Immature natural killer cell (primary cell): ENCODE results near the gene IL1RAP. TPM values are rescaled to one million over a fixed set of nuclear protein-coding genes. Genes with fewer than 3 reads are reported as not detected.

ENCODE experiments used
- DNase-seq, 3 donors: peaks; one replicate each; pipeline ENCODE4 v3.0.0; 2022; ENCODE audit warnings: mixed read lengths in 1 of 3
- H3K27ac Mint-ChIP-seq, 6 donors: one replicate each; pipeline ENCODE4 v1.8.0; 2020; ENCODE audit warnings: mixed read lengths in 6 of 6, mild to moderate bottlenecking in 5 of 6, inconsistent platforms in 4 of 6, moderate library complexity in 3 of 6
- H3K27me3 Mint-ChIP-seq, 3 donors: one replicate each; pipeline ENCODE4 v1.8.0; 2020 to 2021; ENCODE audit warnings: low read depth in 3 of 3, mild to moderate bottlenecking in 3 of 3, mixed read lengths in 3 of 3, moderate library complexity in 3 of 3, inconsistent platforms in 1 of 3
- H3K36me3 Mint-ChIP-seq, 3 donors: one replicate each; pipeline ENCODE4 v1.8.0; 2020; ENCODE audit warnings: mixed read lengths in 3 of 3, inconsistent platforms in 2 of 3, mild to moderate bottlenecking in 2 of 3
- H3K4me1 Mint-ChIP-seq, 2 donors: one replicate each; pipeline ENCODE4 v1.8.0; 2020; ENCODE audit warnings: inconsistent platforms in 2 of 2, mild to moderate bottlenecking in 2 of 2, mixed read lengths in 2 of 2, moderate library complexity in 1 of 2
- H3K4me3 Mint-ChIP-seq, 5 donors: one replicate each; pipeline ENCODE4 v1.8.0; 2020; ENCODE audit warnings: mild to moderate bottlenecking in 5 of 5, mixed read lengths in 5 of 5, inconsistent platforms in 3 of 5, moderate library complexity in 3 of 5
- H3K9me3 Mint-ChIP-seq, 6 donors: one replicate each; pipeline ENCODE4 v1.8.0; 2020; ENCODE audit warnings: mild to moderate bottlenecking in 6 of 6, mixed read lengths in 6 of 6, inconsistent platforms in 4 of 6, moderate library complexity in 3 of 6
- polyA plus RNA-seq, 3 donors: library from polyadenylated mRNA; unstranded; fragments of 300-500 nt; fragmentation: Illumina TruSeq; gene quantifications; one replicate each; pipeline ENCODE4 v1.2.3, GENCODE V29; 2021

The IL1RAP gene
- polyA plus RNA-seq, 3 donors from 2014 or later: 2.0 to 5.6 (median 2.4) TPM

DNA sequence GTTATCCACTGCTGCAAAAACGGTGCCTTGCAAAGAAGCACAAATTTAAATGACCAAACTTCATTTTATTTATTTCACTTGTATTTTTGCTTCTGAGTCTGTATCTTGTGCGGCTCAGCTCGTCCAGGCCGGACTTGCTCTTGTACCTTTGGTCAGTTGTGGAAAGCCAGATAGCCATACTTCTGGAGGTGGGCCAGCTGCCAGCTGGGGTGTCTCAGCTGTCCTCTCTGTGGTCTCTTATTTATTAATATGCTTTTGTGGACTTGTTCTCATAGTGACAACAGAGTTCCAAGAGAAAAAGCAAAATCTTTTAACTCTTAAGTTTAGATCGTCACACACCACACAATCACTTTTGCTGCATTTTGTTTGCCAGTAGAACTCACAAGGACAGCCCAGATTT lies 87.7 kb downstream of the IL1RAP start:
- DNase-seq: no peak
- Mint-ChIP-seq H3K4me1 (peaks cover 14 to 22% of the 10 kb centered on the region in 2 donors), H3K9me3 (no peaks in the 10 kb centered on the region), H3K27me3 (peaks cover 0 to 2% (median 0%) of the 10 kb centered on the region in 3 donors), H3K4me3 (no peak overlapping the region), H3K27ac (no peak overlapping the region), H3K36me3 (peaks cover 22 to 35% (median 31%) of the 10 kb centered on the region in 3 donors)

DNA sequence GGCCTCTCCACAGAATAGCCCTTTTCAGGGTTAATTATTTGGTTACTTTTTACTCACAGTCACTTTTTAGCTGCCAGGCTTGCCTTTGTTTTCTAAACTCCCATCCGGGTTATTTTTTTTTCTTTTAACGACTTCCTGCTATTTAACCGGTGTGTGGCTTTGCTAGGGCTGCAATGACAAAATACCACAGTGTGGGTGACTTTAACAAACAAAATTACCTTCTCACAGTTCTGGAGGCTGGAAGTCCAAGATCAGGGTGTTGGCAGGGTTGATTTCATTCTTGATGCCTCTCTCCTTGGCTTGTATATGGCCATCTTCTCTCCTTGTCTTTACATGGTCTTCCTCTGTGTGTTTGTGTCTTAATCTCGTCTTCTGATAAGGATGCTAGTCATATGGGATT lies 91.5 kb downstream of the IL1RAP start:
- DNase-seq: no peak
- Mint-ChIP-seq H3K27ac (peak overlapping the region; percentile 0 to 42 (median 6)), H3K36me3 (peaks cover 39 to 51% (median 43%) of the 10 kb centered on the region in 3 donors), H3K4me3 (peak overlapping the region in 4 of 5 donors; percentile 0 to 59 (median 2)), H3K4me1 (peaks cover 14 to 23% of the 10 kb centered on the region in 2 donors), H3K27me3 (peaks cover 0 to 2% (median 1%) of the 10 kb centered on the region in 3 donors), H3K9me3 (no peaks in the 10 kb centered on the region)

DNA sequence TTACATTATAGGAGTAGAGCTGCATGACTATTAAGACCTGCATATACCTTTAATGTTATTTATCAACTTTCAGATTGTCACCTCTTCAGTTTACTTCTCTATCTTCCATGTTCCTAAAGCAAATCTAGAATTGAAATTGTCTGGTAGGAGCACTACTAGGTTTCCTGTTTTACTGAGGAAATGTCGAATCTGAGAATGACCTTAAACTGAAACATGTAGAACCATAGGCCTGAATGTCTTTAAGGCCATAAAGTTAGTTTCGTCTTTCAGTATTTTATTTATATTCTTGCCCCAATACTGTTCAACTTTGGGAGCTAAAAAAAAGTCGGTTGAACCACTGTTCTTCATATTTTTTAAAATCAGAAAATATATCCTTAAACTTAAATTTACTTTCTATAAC lies 92.7 kb downstream of the IL1RAP start:
- H3K4me1 Mint-ChIP-seq: peaks cover 14 to 23% of the 10 kb centered on the region in 2 donors
- DNase-seq: no peak
- H3K36me3 Mint-ChIP-seq: peaks cover 37 to 52% (median 52%) of the 10 kb centered on the region in 3 donors
- no peak overlapping the region for H3K4me3 Mint-ChIP-seq
- no peak overlapping the region for H3K27ac Mint-ChIP-seq
- peaks cover under 1 to 2% (median 1%) of the 10 kb centered on the region in 3 donors for H3K27me3 Mint-ChIP-seq
- H3K9me3 Mint-ChIP-seq: no peaks in the 10 kb centered on the region

DNA sequence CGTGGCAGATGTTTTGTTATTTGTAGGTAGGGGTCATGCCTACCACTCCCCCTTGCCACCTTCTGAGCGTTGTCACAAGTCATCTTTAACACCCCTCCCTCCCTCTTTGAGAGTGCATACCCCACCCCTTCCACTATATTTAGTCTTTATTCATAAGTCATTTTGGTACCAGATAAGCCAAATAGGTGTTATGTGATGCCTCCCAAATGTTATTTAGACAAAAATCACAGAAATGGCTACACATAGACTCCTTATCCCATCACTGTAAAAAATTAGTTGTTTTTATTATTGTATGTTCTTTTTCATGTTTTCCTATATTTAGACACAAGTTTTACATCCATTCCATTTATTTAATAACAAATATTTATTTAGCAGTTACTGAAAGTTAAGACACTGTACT lies 93.1 kb downstream of the IL1RAP start:
- H3K36me3 Mint-ChIP-seq: peaks cover 37 to 54% (median 49%) of the 10 kb centered on the region in 3 donors
- no peak for DNase-seq
- no peaks in the 10 kb centered on the region for H3K9me3 Mint-ChIP-seq
- H3K27ac Mint-ChIP-seq: no peak overlapping the region
- H3K27me3 Mint-ChIP-seq: peaks cover 0 to 2% (median 1%) of the 10 kb centered on the region in 3 donors
- H3K4me1 Mint-ChIP-seq: peaks cover 14 to 23% of the 10 kb centered on the region in 2 donors
- no peak overlapping the region for H3K4me3 Mint-ChIP-seq

DNA sequence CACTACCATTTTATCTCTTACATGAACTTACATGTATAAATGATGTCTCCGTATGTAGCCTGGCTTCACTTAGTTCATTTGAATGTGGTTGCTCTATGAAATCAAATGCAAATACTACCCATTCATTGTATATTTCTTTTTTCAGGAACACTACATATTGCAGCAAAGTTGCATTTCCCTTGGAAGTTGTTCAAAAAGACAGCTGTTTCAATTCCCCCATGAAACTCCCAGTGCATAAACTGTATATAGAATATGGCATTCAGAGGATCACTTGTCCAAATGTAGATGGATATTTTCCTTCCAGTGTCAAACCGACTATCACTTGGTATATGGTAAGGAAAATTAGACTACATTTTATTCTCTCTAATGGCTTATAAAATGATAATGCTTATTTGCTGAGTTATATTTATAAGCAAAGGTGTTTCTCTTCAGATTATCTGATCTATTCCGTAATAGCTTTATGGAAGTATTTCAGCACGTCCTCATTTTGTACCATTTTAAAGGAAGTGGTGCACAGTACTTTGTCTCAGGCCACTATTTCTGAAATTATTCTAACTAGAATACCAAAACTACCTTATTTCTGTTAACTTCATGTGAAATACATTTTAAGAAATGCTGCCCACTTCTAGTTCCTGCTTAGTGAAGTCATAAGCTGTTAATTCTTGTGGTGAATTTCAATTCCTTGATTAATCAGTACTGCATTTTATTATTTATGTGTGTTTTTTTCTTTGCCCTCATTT lies 95.1 kb downstream of the IL1RAP start:
- Mint-ChIP-seq H3K4me3 (no peak overlapping the region), H3K36me3 (peaks cover 34 to 60% (median 47%) of the 10 kb centered on the region in 3 donors), H3K9me3 (no peaks in the 10 kb centered on the region), H3K27ac (no peak overlapping the region), H3K4me1 (peaks cover 14 to 23% of the 10 kb centered on the region in 2 donors), H3K27me3 (peaks cover 0 to 2% (median 1%) of the 10 kb centered on the region in 3 donors)
- no peak for DNase-seq

DNA sequence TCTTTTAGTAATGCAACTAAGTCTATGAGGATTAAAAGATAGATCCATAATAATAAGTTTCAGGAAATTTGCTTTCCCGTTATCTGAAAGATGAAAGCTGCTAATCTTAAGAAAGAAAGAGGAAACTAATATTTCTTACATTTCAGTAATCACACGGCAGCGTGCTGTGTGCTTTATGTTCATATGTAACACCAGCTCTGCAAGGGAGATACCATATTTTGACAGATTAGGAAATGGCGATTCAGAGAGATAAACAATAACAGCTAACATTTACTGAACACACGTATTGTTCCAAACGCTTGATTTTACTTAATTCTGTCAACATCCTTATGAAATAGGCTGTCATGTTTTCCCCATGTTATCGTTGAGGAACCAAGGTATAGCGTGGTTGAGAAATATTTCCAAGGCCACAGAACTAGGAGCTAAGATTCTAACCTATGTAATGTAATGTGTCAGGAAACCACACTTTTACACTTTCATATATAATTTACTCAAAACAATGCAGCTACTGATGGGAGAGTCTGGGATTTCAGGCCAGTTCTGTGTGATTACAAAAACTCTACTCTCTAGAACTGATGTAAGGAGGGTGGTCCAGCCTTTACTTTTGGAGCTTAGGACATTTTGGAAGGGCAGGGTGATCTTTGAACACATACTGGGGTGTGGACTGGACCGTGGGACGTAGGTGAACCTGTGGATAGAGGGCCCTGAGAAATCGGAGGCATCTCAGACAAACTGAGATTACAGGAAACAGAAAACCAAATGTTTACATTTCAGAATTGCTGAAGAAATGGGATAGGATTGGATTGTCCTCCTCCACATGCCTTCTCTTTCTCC lies 100.6 kb downstream of the IL1RAP start:
- Mint-ChIP-seq H3K27me3 (peaks cover 0 to 2% (median 1%) of the 10 kb centered on the region in 3 donors), H3K9me3 (no peaks in the 10 kb centered on the region), H3K27ac (no peak overlapping the region), H3K4me3 (no peak overlapping the region), H3K36me3 (peaks cover 9 to 35% (median 20%) of the 10 kb centered on the region in 3 donors), H3K4me1 (peaks cover 1 to 21% of the 10 kb centered on the region in 2 donors)
- no peak for DNase-seq

DNA sequence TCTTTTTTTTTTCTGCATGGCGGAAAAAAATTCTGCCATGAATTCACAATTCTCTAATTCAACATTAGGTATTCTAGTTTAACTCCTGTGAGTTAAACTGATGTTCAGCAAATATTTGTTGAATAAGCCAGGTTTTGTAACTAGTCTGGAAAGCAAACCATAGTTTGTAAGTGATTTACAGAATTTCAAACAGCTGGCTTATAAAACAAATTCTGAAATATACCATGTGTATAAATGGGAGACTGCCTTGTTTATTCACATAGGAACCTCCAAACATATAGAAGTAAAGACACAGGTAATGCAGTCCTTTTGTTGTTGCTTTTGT lies 101.1 kb downstream of the IL1RAP start:
- DNase-seq: no peak
- Mint-ChIP-seq H3K27me3 (peaks cover 0 to 2% (median 1%) of the 10 kb centered on the region in 3 donors), H3K36me3 (peaks cover 4 to 30% (median 14%) of the 10 kb centered on the region in 3 donors), H3K4me1 (peaks cover 1 to 21% of the 10 kb centered on the region in 2 donors), H3K27ac (no peak overlapping the region), H3K4me3 (no peak overlapping the region), H3K9me3 (no peaks in the 10 kb centered on the region)

DNA sequence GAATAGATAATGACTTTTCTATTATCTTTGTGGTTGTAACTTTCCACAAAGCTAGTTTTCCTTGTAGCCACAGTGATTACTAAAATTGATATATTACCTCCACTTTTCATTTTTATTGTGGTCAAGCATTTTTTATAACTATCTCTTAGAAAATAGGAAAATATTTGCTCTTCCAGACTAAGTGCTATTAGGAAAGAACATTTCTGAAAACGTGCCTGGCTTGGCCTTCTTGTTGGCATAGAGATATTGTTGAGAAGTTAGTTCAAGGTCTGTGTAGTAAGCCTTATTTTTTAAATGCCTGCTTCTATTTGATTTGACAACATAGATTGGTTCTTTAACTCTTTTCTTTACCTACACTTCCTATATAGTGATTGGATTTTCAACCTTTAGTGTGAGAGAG lies 101.7 kb downstream of the IL1RAP start:
- peaks cover 1 to 21% of the 10 kb centered on the region in 2 donors for H3K4me1 Mint-ChIP-seq
- no peaks in the 10 kb centered on the region for H3K9me3 Mint-ChIP-seq
- H3K4me3 Mint-ChIP-seq: no peak overlapping the region
- no peak for DNase-seq
- peaks cover 0 to 2% (median 0%) of the 10 kb centered on the region in 3 donors for H3K27me3 Mint-ChIP-seq
- H3K36me3 Mint-ChIP-seq: peaks cover 4 to 30% (median 14%) of the 10 kb centered on the region in 3 donors
- no peak overlapping the region for H3K27ac Mint-ChIP-seq

DNA sequence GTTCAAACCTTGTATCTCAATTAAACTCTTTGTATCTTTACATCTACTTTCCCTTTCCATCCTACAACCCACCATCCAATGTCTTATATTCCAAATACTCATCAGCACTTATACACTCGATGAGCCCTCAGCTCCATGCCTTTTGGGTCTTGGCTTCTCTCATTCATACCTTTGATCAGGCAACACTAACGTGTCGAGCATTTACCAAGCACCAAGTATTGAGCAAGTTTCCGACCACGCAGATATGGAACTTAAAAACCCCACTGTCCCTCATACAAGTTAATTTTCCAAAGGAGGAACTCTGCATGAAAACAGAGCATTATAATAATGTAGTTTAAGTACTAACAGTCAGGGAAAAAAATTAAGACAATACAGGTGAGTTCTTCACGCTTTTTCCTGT lies 102.8 kb downstream of the IL1RAP start:
- Mint-ChIP-seq H3K9me3 (no peaks in the 10 kb centered on the region), H3K4me1 (peaks cover 1 to 21% of the 10 kb centered on the region in 2 donors), H3K4me3 (no peak overlapping the region), H3K27me3 (no peaks in the 10 kb centered on the region), H3K36me3 (peaks cover 4 to 21% (median 11%) of the 10 kb centered on the region in 3 donors), H3K27ac (no peak overlapping the region)
- DNase-seq: no peak

DNA sequence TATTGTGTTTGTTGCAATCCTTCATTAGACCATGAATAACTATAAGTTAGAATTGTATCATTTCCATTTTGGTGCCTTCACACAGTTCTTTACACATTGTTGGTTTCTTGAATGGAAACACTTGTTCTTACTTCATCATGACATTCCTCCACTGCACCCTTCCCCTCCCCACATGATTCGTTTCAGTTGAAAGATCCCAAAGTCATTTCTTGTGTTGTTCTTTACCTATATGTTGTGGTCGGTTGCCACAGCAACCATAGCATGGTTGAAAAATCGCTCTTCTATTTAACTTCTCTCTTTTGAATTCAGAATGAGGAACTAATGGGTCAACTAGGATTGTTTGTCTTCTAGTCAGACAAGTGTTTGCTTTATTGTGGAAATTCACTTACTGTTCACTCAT lies 103.3 kb downstream of the IL1RAP start:
- peak in 1 of 3 donors; percentile 2 for DNase-seq

DNA sequence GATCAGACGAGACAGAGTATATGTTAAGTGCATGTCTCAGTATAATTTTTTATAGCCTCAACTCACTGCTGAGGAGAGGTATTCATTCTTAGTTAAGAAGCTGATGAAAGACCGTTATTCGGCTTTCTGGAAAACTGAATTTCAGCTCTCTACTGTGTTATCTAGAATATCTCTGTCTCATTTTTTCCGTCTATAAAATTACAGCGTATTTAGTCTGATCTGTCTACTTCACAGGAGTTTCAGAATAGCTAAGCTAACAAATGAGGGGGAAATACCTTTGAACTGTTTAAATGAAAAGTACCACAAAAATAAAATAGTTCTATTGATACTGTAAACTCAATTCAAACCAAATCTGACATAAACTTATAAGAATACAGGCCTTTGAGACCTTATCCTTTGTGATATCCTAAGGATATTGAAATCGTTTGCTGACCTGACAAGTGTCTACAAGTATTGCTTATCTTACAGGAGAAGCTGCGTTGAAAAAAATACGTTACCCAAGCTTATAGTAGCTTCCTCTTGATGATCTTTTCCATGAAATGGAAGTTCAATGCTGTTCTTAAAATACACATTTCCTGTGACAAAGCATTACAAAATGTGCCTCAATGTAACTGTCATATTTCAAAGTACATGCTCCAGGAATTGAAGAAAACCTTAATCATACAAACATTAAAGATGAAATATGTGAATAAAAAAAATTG lies 104.6 kb downstream of the IL1RAP start:
- DNase-seq: no peak
- H3K4me3 Mint-ChIP-seq: no peak overlapping the region
- peaks cover 5 to 25% (median 13%) of the 10 kb centered on the region in 3 donors for H3K36me3 Mint-ChIP-seq
- peak overlapping the region in 1 of 6 donors; percentile 6 for H3K27ac Mint-ChIP-seq
- no peaks in the 10 kb centered on the region for H3K27me3 Mint-ChIP-seq
- no peaks in the 10 kb centered on the region for H3K9me3 Mint-ChIP-seq
- peaks cover 1 to 21% of the 10 kb centered on the region in 2 donors for H3K4me1 Mint-ChIP-seq

More for the DNA sequence above, 103.3 kb downstream of the IL1RAP start:
- Mint-ChIP-seq H3K4me1 (peaks cover 1 to 21% of the 10 kb centered on the region in 2 donors), H3K9me3 (no peaks in the 10 kb centered on the region), H3K27me3 (no peaks in the 10 kb centered on the region), H3K36me3 (peaks cover 4 to 24% (median 11%) of the 10 kb centered on the region in 3 donors), H3K27ac (no peak overlapping the region), H3K4me3 (no peak overlapping the region)

DNA sequence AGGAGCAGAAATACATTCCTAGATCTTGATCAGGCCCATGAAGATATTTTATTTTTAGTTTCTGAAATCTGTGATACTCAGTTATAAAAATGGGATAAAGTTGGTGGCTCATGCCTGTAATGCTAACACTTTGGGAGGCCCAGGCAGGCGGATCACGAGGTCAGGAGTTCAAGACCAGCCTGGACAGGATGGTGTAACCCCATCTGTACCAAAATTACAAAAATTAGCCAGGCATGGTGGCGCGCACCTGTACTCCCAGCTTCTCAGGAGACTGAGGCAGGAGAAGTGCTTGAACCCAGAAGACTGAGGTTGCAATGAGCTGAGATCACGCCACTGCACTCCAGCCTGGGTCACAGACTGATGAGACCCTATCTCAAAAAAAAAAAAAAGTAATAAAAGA lies 105.5 kb downstream of the IL1RAP start:
- Mint-ChIP-seq H3K36me3 (peaks cover 7 to 29% (median 21%) of the 10 kb centered on the region in 3 donors), H3K27me3 (no peaks in the 10 kb centered on the region), H3K27ac (no peak overlapping the region), H3K4me1 (peaks cover 1 to 21% of the 10 kb centered on the region in 2 donors), H3K4me3 (no peak overlapping the region), H3K9me3 (no peaks in the 10 kb centered on the region)
- no peak for DNase-seq

DNA sequence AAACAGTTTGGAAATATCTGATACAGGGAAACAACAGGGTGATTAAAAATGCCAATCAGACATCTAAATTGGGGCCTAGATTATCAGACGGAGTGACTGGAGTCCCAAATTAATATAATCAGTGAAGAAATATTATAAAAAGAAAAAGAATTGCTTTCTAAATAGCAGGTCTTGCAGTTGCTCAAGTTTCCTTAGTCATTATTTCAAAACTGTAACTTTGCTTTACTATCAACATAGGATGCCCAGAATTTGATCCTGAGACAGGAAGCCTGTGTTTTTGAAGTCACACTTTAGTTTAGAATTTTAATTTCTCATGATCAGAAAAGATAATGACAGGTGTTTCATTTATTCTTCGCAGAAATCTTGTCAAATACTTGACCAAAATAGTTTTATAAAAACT lies 105.9 kb downstream of the IL1RAP start:
- no peaks in the 10 kb centered on the region for H3K27me3 Mint-ChIP-seq
- DNase-seq: no peak
- H3K4me1 Mint-ChIP-seq: peaks cover 1 to 21% of the 10 kb centered on the region in 2 donors
- H3K9me3 Mint-ChIP-seq: no peaks in the 10 kb centered on the region
- no peak overlapping the region for H3K27ac Mint-ChIP-seq
- H3K36me3 Mint-ChIP-seq: peaks cover 7 to 33% (median 25%) of the 10 kb centered on the region in 3 donors
- H3K4me3 Mint-ChIP-seq: no peak overlapping the region
